Measurements from ENCODE around the gene LRRC61. TPM values are rescaled to one million over a fixed set of nuclear protein-coding genes. Genes with fewer than 3 reads are reported as not detected.
A peak's percentile ranks its signal among the peaks of the same experiment; 100 is the strongest.
"Not testable (repeated sequence)": the region's sequence is repeated elsewhere in the genome, so short reads cannot be mapped to it uniquely, and the experiment has no call there.

The LRRC61 gene
- total RNA-seq, 8 experiments from 2014 or later: 0.22 to 8.6 (median 1.3) TPM; not detected in 1

- H3K4me3 ChIP-seq: peak overlapping the region in 2 of 5 donors; percentile 79 to 83
- H3K27ac ChIP-seq: peak overlapping the region in 1 of 2 donors; percentile 16
- peaks cover 62 to 68% of the 10 kb centered on the region in 2 donors for H3K4me1 ChIP-seq (replicated peaks in 1 of 2)
- WGBS, 10 experiments: 75 to 100% (median 80%) methylated on average over 1 to 2 of the region's 9 CpGs; no CpG with 5 or more reads in 7 of the 10 experiments
- in situ Hi-C loops (cut with MboI; ENCODE audit: low pct_unique_long_range_greater_than_20kb in 2 of 9, low sequenced_read_pairs in 9 of 9, unreplicated experiment in 9 of 9): no loop called here
- ATAC-seq (replicated peaks in 6 of 8): no peak
Observed at GRCh38 chr7:150381096-150381495, 57.9 kb downstream of the LRRC61 start.

- no peak overlapping the region for H3K4me3 ChIP-seq
- peak overlapping the region in 1 of 2 donors; percentile 90 for H3K27ac ChIP-seq
- WGBS, 10 experiments: no CpG with 5 or more reads among the region's 1 CpG
Observed at GRCh38 chr7:150381785-150382122, 58.6 kb downstream of the LRRC61 start.

DNA sequence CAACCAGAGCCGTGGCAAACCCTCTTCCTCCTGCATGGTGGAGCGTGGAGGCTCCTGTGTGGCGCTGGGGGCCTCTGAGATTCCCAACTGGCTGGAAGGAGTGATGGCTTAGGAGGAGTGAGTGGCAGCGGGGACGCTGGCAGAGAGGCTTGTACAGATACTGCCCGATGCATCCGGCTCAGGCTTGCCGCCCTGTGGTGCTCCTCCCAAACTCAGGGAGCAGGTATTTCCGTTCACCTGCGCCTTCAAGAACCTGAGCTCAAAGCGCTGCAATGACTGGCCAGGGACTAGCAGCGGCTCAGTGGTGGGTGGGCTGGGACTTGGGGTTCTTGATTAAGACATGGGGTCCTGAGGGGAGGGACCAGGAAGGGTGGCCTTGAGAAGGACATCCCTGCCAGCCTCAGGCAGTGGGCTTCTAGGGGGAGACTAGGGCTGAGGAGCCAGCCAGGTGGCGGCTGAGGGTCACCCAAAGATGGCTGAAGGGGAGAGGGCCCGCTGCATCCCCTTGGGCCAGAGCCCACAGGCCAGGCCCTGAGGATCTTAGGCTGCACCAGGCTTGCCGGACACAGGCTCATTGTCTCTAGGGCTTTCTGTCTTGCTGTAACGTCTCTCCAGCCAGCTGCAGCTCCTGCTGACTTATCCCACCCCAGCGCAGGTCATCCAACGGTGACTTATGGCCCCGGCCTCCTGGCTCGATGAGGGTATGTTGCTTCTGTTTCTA lies 59.1 kb downstream of the LRRC61 start:
- Histone ChIP-seq H3K4me3 (peak overlapping the region in 2 of 5 donors; percentile 5 to 7), H3K4me1 (replicated peaks in 1 of 2) (peaks cover 66 to 68% of the 10 kb centered on the region in 2 donors), H3K27ac (peak overlapping the region; percentile 48 to 90)
- in situ Hi-C loops (cut with MboI; ENCODE audit: low pct_unique_long_range_greater_than_20kb in 2 of 9, low sequenced_read_pairs in 9 of 9, unreplicated experiment in 9 of 9): no loop called here
- no peak for ATAC-seq (replicated peaks in 6 of 8)
- WGBS, 10 experiments: 0 to 93% (median 58%) methylated on average over 1 to 7 of the region's 20 CpGs; no CpG with 5 or more reads in 4 of the 10 experiments

More at GRCh38 chr7:150381785-150382122, 58.6 kb downstream of the LRRC61 start:
- no peak for ATAC-seq (replicated peaks in 6 of 8)
- H3K4me1 ChIP-seq (replicated peaks in 1 of 2): peaks cover 66 to 68% of the 10 kb centered on the region in 2 donors
- in situ Hi-C loops (cut with MboI; ENCODE audit: low pct_unique_long_range_greater_than_20kb in 2 of 9, low sequenced_read_pairs in 9 of 9, unreplicated experiment in 9 of 9): no loop called here

DNA sequence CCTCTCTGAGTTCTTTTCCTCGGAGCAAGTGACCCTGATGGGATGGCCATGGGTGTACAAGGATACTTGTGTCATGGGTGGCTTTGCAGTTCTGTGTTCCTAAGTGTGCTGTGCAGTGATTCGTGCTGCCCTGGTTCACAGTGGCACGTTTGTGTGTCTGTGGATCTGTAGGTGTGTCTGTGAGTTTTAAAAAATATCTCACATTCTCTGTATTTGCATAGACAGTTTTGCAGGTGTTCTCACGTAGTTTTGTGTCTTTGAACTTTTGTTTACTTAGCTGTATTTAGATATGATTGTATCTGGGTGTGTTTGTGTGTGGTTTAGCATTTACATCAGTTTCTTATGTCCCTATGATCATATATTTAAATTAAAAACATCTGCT lies 59.7 kb downstream of the LRRC61 start:
- H3K4me1 ChIP-seq (replicated peaks in 1 of 2): peaks cover 66% of the 10 kb centered on the region in 2 donors
- peak overlapping the region; percentile 48 to 90 for H3K27ac ChIP-seq
- peak overlapping the region in 1 of 5 donors; percentile 7 for H3K4me3 ChIP-seq

DNA sequence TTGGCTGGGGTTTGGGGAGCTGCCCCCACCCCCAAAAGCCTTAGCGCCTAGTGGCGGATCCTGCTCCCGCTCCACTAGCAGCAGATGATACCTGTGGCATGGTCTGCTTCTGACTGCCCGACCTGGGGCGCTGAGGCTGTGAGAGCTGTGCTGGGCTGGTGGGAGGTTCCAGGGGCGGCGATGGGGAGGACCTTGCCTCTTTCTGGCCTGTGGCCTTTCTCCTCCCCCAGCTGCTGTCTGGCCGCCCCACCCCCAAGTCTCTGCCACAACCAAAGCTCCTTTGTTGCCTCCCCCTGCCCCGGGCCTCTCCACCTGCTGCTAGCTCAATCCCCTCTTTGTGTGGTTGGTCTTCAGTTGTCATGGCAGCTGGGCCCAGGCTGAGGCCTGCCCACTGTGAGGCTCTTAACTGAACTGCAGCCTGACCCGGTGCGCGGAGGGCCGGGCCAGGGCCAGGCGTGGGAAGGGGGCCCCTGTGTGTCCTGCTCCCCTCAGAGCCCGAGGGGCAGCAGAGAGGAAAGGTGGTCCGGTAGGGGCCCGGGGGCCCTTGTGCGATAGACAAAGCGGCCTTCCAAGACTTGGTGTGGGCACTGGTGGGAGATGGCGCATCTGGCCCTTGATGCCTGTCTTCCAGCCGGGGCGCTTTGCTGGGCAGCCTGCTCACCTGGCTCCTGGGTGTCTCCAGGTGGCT lies 60.7 kb downstream of the LRRC61 start:
- Histone ChIP-seq H3K4me3 (peak overlapping the region in 3 of 5 donors; percentile 3 to 17 (median 11)), H3K27ac (peak overlapping the region; percentile 84 to 90), H3K4me1 (replicated peaks in 1 of 2) (peaks cover 67% of the 10 kb centered on the region in 2 donors)
- 4 to 92% (median 17%) methylated on average over 2 to 6 of the region's 22 CpGs; no CpG with 5 or more reads in 5 of the 10 experiments for WGBS, 10 experiments
- in situ Hi-C loops (cut with MboI; ENCODE audit: low pct_unique_long_range_greater_than_20kb in 2 of 9, low sequenced_read_pairs in 9 of 9, unreplicated experiment in 9 of 9): no loop called here
- ATAC-seq (replicated peaks in 6 of 8): peak in 5 of 8 experiments; percentile 64 to 72 (median 69)

More for the DNA sequence above, 59.7 kb downstream of the LRRC61 start:
- 0 to 60% (median 31%) methylated on average over 1 to 4 of the region's 4 CpGs; no CpG with 5 or more reads in 2 of the 10 experiments for WGBS, 10 experiments
- in situ Hi-C loops (cut with MboI; ENCODE audit: low pct_unique_long_range_greater_than_20kb in 2 of 9, low sequenced_read_pairs in 9 of 9, unreplicated experiment in 9 of 9): no loop called here
- peak in 1 of 8 experiments; percentile 4 for ATAC-seq (replicated peaks in 6 of 8)

- WGBS, 10 experiments: 20 to 100% (median 63%) methylated on average over 1 to 7 of the region's 15 CpGs; no CpG with 5 or more reads in 4 of the 10 experiments
- H3K4me3 ChIP-seq: peak overlapping the region in 1 of 5 donors; percentile 17
- ATAC-seq (replicated peaks in 6 of 8): no peak
- in situ Hi-C loops (cut with MboI; ENCODE audit: low pct_unique_long_range_greater_than_20kb in 2 of 9, low sequenced_read_pairs in 9 of 9, unreplicated experiment in 9 of 9): no loop called here
- H3K4me1 ChIP-seq (replicated peaks in 1 of 2): peaks cover 70 to 71% of the 10 kb centered on the region in 2 donors
- peak overlapping the region; percentile 84 to 90 for H3K27ac ChIP-seq
Observed at GRCh38 chr7:150384406-150385301, 61.5 kb downstream of the LRRC61 start.

GRCh38 chr7:150385302-150385723 lies 62.2 kb downstream of the LRRC61 start:
- WGBS, 10 experiments: 32 to 93% (median 56%) methylated on average over 2 to 9 of the region's 14 CpGs; no CpG with 5 or more reads in 4 of the 10 experiments
- Histone ChIP-seq H3K4me3 (no peak overlapping the region), H3K27ac (peak overlapping the region in 1 of 2 donors; percentile 90), H3K4me1 (replicated peaks in 1 of 2) (peaks cover 70% of the 10 kb centered on the region in 2 donors)
- in situ Hi-C loops (cut with MboI; ENCODE audit: low pct_unique_long_range_greater_than_20kb in 2 of 9, low sequenced_read_pairs in 9 of 9, unreplicated experiment in 9 of 9): no loop called here
- no peak for ATAC-seq (replicated peaks in 6 of 8)

DNA sequence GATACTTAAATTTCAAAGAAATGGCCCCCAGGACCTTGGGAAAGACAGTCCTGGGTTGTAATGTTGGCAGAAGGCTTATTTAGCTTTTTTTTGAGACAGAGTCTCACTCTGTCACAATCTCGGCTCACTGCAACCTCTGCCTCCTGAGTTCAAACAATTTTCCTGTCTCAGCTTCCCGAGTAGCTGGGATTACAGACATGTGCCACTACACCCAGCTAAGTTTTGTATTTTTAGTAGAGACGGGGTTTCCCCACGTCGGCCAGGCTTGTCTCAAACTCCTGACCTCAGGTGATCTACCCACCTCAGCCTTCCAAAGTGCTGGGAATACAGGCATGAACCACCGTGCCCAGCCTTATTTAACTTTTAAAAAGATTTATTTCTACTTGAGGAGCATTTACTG lies 62.7 kb downstream of the LRRC61 start:
- ATAC-seq (replicated peaks in 6 of 8); H3K4me3 ChIP-seq; in situ Hi-C loops (cut with MboI; ENCODE audit: low pct_unique_long_range_greater_than_20kb in 2 of 9, low sequenced_read_pairs in 9 of 9, unreplicated experiment in 9 of 9): not testable (repeated sequence)
- WGBS, 10 experiments: 53 to 88% (median 83%) methylated on average over 1 to 5 of the region's 6 CpGs; no CpG with 5 or more reads in 3 of the 10 experiments
- peak overlapping the region in 1 of 2 donors; percentile 90 for H3K27ac ChIP-seq
- peaks cover 64% of the 10 kb centered on the region in 2 donors for H3K4me1 ChIP-seq (replicated peaks in 1 of 2)

Other genes starting within 250 kb of the LRRC61 start
- gene ACTR3C, start 190 bp downstream of the LRRC61 start, total RNA-seq: 1 to 10 TPM in 1 of 8 experiments, under 1 TPM in 7; 0.11 to 1.1 (median 0.41) TPM
- gene RARRES2, start 18.3 kb downstream of the LRRC61 start, total RNA-seq: 10 to 100 TPM in 5 of 8 experiments, 1 to 10 TPM in 2, under 1 TPM in 1; 0.35 to 83.5 (median 12.3) TPM
- 100 to 1,000 TPM in 1 of 8 experiments, 10 to 100 TPM in 7; 54.9 to 102 (median 67.1) TPM for gene REPIN1, start 45.5 kb downstream of the LRRC61 start, total RNA-seq
- gene ZNF775, start 56.0 kb downstream of the LRRC61 start, total RNA-seq: 10 to 100 TPM in 3 of 8 experiments, 1 to 10 TPM in 5; 1.6 to 12.5 (median 8.1) TPM
- under 1 TPM in 5 of 8 experiments, not detected in 3; 0.05 to 0.47 (median 0.14) TPM for gene GIMAP8, start 127.3 kb downstream of the LRRC61 start, total RNA-seq
- under 1 TPM in 2 of 8 experiments, not detected in 6; 0.35 to 0.38 TPM for gene GIMAP7, start 191.5 kb downstream of the LRRC61 start, total RNA-seq
- under 1 TPM in 5 of 8 experiments, not detected in 3; 0.05 to 0.57 (median 0.38) TPM for gene GIMAP4, start 244.0 kb downstream of the LRRC61 start, total RNA-seq